GM21423 (cell line): Measurements from ENCODE around the gene ANKLE2.
"Not testable (repeated sequence)": the region's sequence is repeated elsewhere in the genome, so short reads cannot be mapped to it uniquely, and the experiment has no call there.

Experiments
- ATAC-seq: cut with Tn5 transposase; IDR thresholded peaks from one replicate; pipeline ENCODE4 v1.9.1; 2021; ENCODE audit warnings: mild to moderate bottlenecking, moderate library complexity; ENCODE audit not compliant: unreplicated experiment

Gene ANKLE2

DNA sequence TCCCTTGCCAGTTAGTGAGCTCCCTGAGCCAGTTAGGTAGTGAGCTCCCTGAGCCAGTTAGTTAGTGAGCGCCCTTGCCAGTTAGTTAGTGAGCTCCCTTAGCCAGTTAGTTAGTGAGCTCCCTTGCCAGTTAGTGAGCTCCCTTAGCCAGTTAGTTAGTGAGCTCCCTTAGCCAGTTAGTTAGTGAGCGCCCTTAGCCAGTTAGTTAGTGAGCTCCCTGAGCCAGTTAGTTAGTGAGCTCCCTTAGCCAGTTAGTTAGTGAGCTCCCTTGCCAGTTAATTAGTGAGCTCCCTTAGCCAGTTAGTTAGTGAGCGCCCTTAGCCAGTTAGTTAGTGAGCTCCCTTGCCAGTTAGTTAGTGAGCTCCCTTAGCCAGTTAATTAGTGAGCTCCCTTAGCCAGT is 69.6 kb downstream of the ANKLE2 start:
- ATAC-seq: not testable (repeated sequence)

DNA sequence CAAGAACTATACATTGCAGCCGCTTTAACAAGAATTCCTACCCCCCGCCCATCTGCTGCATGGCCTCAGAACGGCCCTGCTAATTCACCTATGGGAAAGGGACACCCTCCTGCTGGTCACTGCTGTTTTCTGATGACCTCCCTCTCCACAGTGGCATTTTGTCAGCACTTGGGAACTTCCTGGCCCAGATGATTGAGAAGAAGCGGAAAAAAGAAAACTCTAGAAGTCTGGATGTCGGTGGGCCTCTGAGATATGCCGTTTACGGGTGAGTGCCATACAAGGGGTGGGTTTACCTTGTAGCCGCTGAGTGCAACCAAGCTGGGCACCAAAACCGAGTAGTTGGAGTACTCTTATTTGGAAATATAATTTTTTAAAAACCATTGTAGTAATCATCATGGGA is 71.5 kb downstream of the ANKLE2 start:
- ATAC-seq: no peak

DNA sequence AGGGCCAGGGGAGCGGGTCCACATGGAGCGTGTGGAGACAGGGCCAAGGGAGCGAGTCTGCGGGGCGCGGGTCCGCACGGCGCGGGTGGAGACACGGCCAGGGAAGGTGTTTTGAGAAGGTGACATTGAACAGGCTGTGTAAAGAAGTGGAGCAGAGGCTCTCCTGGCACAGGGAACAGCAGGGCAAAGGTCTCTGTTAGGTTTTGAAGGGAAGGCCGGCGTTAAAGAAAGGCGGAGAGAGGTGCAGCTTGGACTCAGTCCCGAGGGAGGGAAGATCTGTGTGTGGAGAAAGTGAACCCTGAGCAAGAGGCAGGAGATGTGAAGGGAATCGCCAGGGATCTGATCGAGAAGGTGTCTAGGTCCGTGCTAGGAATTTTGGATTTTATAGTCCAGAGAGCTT is 72.4 kb downstream of the ANKLE2 start:
- no peak for ATAC-seq

DNA sequence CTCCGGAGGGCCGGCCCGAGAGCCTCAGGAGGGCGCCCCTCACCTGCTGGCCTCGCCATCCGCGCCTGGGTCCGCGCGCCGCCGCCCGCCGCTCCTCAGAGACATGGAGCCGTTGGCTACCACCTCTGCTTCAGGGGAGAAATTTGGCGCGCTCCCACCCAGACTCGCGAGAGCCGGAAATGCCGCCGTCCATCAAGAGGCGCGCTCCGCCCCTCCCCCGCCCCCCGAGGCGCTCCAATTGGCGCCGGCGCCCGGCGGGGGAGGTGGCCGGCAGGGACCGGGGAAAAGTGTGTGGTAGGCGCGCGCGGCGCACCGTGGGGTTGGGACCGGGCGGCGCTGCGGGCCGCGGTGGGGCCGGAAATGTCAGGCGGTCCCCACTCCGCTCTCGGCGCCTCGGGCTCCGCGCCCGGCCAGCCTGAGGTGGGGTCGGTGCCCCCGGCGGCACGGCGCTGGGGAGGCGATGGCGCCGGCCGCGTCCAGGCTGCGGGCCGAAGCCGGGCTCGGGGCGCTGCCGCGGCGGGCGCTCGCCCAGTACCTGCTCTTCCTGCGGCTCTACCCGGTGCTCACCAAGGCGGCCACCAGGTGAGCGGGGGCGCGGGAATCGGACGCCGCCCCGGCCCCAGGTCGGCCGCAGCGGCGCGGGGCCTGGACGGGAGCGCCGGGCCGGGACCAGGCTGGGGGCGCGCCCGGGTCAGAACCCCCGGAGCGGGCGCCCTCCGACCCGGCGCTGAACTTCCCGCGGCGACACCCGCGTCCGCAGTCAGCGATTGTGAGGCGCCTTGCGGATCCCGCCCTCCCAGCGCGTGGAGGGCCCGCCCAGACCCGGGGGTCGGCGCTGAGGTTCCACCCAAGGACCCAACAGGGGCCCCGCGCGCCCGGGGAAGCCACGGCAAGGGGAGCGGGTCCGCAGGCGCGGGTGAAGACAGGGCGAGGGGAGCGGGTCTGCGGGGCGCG is 74.1 kb downstream of the ANKLE2 start, which contains the start of the genes POLE and PXMP2:
POLE (minus strand) TSS at position 132 of the 954 bp plus-strand sequence; CDS start at position 105, 27 bp downstream.
PXMP2 (plus strand) TSS at position 377 of the 954 bp plus-strand sequence; CDS start at position 461, 84 bp downstream.
- ATAC-seq: peak; percentile 94

DNA sequence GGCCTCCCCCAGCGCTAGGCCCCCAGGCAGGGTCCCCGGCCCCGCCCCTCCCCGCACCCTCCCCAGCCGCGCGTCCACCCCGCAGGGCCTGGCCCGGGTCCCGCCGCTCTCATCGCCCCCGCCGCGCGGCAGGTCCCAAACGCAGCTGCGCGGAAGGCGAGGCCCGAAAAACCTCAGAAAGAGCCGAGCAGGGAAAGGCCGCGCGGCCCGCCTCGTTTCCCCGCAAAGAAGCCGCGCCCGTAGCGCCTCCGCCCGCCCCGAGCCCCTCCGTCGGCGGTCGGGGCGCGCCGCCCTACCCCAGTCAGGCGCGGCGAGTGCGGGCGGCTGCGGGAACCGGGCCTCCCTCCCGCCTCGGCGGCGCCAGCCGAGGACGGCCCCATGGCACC is 74.8 kb downstream of the ANKLE2 start:
- ATAC-seq: peak; percentile 38

DNA sequence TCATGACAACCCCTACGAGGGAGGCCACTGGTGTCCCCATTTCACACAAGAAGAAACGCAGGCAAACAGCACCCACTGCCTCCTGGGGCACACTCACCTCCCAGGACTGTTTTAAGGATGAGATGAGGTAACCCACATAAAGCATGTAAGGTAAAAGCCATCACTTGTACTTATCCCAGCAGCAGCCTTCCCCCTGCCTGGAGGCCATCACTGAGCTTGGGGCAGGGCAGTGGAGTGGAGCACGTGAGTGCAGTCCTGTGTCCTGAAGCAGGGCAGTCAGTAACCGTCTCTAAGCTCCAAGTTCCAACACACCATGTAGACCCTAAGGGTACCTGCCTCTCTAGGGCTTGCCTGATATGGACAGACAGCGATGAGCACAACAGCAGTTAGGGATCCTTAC is 76.2 kb downstream of the ANKLE2 start:
- ATAC-seq: no peak

GRCh38 chr12:132677492-132677891 is 84.1 kb downstream of the ANKLE2 start:
- ATAC-seq: no peak

DNA sequence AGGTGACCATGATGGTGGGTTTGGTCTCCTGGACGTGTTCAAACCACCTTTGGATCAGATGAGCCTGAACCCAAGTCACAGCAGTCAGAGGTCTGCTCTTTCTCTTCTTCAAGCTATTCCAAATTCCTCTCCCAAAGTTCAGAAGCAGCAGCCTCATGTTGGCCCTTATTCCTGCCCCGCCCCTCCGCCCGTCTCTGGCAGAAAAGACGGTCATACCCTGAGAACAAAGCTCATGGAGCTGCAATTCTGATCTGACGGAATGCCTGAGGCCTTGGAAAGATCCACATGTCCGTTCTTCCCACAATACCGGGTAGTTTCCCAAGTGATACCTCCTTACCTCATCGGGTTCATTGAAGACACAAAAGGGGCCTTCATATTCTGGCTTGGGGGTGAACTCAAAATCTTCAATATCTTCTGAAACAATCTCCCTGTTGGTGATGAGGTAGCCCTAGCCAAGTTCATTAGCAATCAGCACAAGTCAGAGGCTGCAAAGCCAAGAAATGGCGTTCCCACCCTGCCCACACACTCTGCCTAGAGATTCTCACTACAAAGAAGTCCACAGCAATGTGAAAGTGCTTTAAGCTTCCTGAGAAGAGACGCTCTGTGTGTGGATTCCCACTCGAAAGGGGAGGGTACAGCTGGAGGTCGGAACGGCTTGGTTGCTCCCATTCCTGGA is 85.7 kb downstream of the ANKLE2 start:
- no peak for ATAC-seq
